GM21528 (cell line): Measurements from ENCODE around the gene ECI2.

Source experiments
- ATAC-seq: cut with Tn5 transposase; IDR thresholded peaks from one replicate; pipeline ENCODE4 v1.9.1; 2021; ENCODE audit warnings: mild to moderate bottlenecking, moderate library complexity; ENCODE audit not compliant: unreplicated experiment, low FRiP score

Gene ECI2, protein sequence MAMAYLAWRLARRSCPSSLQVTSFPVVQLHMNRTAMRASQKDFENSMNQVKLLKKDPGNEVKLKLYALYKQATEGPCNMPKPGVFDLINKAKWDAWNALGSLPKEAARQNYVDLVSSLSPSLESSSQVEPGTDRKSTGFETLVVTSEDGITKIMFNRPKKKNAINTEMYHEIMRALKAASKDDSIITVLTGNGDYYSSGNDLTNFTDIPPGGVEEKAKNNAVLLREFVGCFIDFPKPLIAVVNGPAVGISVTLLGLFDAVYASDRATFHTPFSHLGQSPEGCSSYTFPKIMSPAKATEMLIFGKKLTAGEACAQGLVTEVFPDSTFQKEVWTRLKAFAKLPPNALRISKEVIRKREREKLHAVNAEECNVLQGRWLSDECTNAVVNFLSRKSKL

DNA sequence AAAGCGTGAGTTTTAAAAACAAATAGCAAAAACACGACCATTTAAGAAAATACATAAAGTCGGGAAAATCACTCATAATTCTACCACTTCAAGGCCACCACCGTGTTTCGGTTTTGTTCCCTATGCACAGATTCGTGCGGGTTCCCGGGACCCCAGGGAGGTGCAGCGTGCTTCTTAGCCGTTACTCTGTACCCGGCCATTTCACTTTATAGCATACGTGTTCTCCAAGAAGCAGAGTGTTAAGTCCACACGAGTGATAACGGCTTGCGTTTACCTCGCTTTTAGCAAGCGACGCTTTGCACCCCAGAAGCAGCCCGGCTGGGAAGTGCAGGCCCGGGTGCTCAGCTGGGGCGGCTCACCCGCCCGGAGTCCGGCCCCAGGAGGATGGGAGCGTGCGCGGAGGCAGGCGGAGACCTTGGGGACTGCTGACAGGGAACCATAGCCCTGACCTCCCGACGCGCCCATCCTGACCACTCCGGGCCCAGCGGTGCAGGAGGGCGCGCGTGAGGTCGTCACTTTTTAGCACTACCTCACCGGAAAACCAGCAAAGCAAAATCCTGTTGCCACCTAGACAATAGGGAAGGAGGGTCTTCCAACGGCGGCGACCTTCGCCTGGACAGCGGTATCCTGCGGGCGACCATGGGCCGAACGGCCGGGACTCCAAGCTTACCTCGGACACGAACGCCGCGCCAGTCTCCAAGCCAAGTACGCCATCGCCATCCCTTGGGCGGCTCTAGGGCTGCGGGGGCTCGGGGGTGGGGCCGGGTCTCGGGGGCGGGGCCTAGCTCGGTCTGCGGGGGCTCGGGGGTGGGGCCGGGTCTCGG, at the start of gene ECI2:
ECI2 (minus strand) TSS at position 735 of the 824 bp plus-strand sequence; CDS start at position 720, 15 bp downstream.
- peak; percentile 58 for ATAC-seq

GRCh38 chr6:4180652-4181255, 45.4 kb upstream of the ECI2 start:
- no peak for ATAC-seq

DNA sequence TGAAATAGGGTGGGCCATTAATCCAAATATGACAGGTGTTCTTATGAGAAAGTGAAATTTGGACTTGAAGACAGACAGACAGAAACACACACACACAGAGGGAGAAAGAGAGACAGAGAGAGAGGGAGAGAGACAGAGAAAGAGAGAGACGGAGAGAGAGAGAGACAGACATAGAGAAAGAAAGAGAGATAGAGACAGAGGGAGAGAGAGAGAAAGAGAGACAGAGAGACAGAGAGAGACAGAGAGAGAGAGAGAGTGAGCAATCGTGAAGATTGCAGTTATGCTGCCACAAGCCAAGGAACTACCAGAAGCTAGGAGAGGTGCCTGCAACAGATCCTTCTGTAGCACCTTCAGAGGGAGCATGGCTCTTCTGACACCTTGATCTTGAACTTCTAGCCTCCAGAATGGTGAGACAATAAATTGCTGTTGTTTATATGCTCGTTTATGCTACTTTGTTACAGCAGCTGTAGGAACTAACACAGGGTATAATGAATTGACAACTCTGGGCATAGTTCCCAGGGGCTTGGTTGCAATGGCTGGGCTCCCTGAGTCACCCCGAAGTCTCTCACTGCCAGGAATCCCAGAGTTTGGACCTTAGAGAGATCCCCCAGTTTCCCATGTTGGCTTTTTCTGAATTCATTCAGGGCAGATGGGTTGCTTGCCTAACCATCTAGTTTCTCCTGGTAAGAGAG, 44.7 kb upstream of the ECI2 start:
- ATAC-seq = no peak

DNA sequence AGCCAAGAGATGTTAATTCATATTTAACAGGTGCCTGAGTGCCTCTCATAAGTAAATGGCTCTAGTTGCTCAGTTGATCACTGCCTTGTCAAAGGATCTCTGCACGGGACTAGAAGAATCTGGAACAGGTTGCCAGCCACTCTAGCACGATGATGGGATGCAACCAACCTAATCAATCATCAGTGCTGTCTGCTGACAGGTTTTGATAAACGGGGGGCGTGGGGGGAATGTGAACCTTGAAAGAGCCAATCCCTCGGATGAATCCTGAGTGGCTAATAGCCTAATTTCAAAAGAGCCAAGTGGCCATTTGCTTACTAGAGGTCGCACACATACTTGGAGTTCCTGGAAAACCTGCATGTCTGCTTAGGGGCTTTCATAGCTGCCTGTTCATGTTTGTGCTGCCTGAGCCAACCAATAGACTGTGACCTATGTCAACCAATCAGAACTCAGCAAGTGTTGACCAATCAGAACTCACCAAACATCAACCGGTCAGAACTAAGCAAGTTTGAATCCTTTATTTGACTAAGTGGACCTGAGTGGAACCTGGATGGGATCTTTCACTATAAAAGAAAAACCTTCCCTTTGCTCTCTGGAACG, 43.5 kb upstream of the ECI2 start:
- no peak for ATAC-seq

- ATAC-seq = no peak
Observed at GRCh38 chr6:4176907-4177306, 41.5 kb upstream of the ECI2 start.

DNA sequence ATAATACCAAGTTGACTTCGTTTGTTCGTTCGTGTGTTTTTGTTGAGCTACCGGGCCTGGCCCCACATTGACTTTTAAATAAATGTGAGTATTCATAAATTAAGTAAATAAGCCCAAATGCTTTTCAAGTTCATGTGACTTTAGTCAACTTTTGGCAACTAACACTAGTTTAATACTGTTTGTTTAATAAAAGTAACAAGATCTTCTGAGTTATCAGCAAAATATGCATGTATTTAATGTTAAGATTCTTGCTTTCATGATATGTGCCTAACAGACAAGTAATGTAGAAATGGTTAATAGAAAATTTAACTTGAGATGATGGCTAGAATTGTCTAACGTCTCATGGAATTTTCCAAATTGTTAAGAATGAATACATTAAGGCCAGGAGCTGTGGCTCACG, 38.7 kb upstream of the ECI2 start:
- no peak for ATAC-seq

GRCh38 chr6:4172368-4172767, 37.0 kb upstream of the ECI2 start:
- ATAC-seq = no peak

- no peak for ATAC-seq
Observed at GRCh38 chr6:4170297-4170696, 34.9 kb upstream of the ECI2 start.

DNA sequence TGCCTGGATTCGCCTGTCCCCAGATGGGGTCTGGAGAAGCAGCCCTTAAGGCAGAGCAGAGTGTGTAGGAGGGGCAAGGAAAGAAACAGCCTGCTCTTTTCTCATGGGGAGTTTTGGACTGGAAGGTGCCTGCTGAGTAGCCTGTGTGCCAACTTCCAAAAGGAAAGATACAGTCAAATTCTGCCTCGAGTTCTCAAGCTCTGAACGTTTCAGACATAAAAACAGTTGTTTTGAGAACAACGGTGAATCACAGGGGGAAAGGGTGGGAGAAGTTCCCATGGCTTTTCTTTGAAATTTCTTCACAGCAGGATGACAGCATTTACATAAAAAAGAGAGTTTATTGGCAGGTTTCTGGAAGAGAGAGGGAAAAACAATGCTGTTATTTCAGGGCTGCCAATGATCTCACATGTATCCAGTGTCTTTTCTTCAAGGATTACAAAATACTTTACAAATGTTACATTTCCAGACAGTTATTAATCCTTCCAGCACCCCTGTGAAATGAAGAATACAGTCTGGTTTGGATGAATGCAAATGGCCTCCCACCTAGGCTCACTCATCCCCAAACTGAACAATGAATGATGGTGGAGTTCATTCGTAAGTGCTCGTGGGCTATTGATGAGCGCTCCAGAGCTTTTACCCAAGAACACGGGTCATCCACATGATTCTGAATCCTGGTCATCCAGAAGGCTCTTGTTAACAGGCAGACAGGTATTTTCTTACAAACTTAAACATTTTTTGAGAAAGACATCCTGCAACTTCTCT, 33.8 kb upstream of the ECI2 start:
- no peak for ATAC-seq

- no peak for ATAC-seq
Observed at GRCh38 chr6:4167833-4168232, 32.5 kb upstream of the ECI2 start.

DNA sequence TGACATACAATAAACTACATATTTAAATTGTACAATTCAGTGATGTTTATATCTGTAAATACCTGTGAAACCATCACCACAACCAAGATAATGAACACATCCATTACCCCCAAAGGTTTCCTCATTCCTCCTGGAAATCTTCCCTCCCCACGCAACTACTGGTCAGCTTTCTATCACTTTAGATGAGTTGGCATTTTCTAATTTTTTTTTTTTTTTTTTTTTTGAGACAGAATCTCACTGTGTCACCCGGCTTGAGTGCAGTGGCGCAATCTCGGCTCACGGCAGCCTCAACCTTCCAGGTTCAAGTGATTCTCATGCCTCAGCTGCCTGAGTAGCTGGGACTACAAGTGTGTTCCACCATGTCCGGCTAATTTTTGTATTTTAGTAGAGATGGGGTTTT, 31.7 kb upstream of the ECI2 start:
- no peak for ATAC-seq

DNA sequence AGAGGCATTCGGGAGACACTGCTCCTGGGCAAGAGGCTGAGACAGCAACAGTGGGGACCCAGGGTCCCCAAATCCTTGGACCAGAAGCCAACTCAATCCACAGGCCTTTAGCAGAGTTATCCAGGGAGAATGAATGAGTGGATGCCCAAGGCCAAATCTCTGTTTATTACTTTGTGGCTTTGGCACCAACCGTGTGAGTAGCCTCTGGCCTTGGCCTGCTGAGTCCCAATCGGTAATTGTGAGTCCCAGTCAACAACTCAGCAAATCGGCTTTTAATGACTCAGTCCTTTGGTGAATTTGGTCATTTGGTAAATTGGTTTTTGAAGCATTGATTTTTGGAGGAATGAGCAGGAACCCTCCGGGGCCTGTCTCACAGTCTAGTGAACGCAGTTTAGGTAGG, 29.1 kb upstream of the ECI2 start:
- no peak for ATAC-seq

DNA sequence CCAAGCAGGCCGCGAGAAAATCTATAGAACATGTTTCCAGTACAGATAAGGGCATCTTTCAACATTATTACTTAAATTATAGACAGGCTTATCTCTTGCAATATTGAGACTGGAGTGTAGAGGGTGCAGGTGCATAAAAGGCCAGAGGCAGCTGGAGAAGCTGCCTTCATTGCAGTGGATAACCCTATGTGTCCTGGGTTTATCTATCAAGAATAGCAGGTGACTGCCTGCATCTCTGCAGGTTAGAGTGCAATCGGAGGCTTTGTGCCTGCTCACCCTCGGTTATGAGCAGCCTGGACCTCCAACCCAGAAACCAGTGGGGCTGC, 28.7 kb upstream of the ECI2 start:
- no peak for ATAC-seq

- no peak for ATAC-seq
Observed at GRCh38 chr6:4163408-4164116, 28.2 kb upstream of the ECI2 start.

DNA sequence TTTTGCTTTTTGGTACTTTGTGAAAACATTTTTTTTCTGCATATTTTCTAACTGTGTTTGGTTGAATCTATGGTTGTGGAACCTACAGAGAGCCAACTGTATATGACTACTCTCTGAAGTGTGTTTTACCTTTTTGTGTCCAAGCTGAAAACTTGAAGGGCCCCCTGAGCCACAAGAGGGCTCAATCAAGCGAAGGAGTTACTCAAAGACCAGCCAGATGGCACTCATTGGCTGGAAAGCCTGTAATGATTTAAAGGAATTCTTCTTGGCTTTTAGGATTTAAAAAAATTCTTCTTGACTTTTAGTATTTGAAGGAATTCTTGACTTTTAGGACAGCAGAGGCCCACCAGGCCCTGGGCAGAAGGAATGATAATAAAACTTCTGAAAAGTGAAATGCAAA, 27.0 kb upstream of the ECI2 start:
- no peak for ATAC-seq

GRCh38 chr6:4159491-4159890, 24.1 kb upstream of the ECI2 start:
- ATAC-seq = no peak

DNA sequence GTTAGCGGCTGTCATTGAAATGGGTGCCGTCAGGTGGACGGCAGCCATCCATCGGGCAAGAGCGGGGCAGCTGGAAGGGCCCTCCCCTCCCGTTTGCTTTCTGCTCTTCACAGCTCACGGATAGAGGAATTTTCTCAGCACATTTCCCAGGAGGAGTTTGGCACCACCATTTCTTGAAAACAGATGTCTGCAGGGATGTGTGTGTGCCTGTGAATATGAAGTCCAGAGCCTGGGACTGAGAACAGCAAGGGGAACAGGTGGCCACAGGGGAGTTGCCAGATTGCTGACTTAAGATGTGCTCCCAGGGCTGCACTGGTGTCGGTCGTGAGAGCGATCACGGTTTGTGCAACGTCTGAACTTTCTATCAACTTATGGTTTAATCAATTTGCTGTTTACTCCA, 22.1 kb upstream of the ECI2 start:
- ATAC-seq = no peak

DNA sequence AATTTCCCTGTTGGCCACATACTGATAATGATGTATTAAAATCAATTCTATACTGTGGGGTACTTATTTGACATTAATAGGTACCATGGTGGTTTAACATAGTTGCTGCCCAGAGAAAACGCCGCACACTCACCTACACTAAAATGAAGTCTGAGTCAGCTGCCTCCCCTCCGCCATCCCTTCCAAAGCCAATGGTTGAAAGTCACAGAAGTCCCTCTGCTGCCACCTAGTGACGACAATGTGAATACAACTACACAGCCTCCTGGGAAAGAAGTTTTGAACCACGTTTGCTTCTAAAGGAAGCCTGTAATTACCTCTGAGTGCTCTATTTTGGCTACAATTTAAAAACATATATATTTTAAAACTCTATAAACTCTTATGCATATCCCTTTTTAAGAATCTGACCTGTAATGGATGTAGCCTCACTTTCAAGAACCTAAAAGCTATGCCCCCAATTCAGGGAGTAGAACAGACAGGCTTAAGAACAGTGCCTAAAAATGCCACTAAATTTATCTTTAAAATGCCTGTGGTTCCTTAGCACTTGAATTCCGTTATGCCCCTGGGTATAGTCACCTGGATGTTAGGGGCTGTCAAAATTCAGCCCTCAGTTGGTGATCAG, 20.6 kb upstream of the ECI2 start:
- ATAC-seq = no peak

- ATAC-seq = no peak
Observed at GRCh38 chr6:4153514-4153985, 18.2 kb upstream of the ECI2 start.
